Smooth muscle cell (in vitro differentiated cells): ENCODE data around the gene MED12L. TPM values are rescaled to one million over a fixed set of nuclear protein-coding genes. Genes with fewer than 3 reads are reported as not detected.

Experiments used
- DNase-seq: peaks from one replicate; lab custom pipeline; 2025; ENCODE audit not compliant: unreplicated experiment; lab: John Stamatoyannopoulos, UW
- H2AFZ ChIP-seq: fragments of 200-600 bp; sonication (generic); 2 replicates; pipeline ENCODE4 v1.6.0; 2016; ENCODE audit warnings: antibody characterized with exemption, low read depth, mild to moderate bottlenecking
- H3F3A ChIP-seq: fragments of 200-600 bp; sonication (generic); 2 replicates; pipeline ENCODE4 v1.6.0; 2017; ENCODE audit warnings: antibody characterized with exemption, low read depth
- H3K27ac ChIP-seq: fragments of 200-600 bp; sonication (generic); 2 replicates; pipeline ENCODE4 v1.5.1; 2016; ENCODE audit warnings: low read depth, mild to moderate bottlenecking
- H3K27me3 ChIP-seq: fragments of 200-600 bp; sonication (generic); 2 replicates; pipeline ENCODE4 v1.6.1; 2016; ENCODE audit warnings: low read depth, mild to moderate bottlenecking
- H3K36me3 ChIP-seq: fragments of 200-600 bp; sonication (generic); 2 replicates; pipeline ENCODE4 v1.5.1; 2016; ENCODE audit warnings: low read depth
- H3K4me1 ChIP-seq: fragments of 200-600 bp; sonication (generic); 2 replicates; pipeline ENCODE4 v1.5.1; 2016; ENCODE audit warnings: low read depth
- H3K4me2 ChIP-seq: fragments of 200-600 bp; sonication (generic); 2 replicates; pipeline ENCODE4 v1.6.0; 2016; ENCODE audit warnings: mild to moderate bottlenecking
- H3K4me3 ChIP-seq: fragments of 200-600 bp; sonication (generic); 2 replicates; pipeline ENCODE4 v1.5.1; 2016; ENCODE audit warnings: mild to moderate bottlenecking
- H3K79me2 ChIP-seq: fragments of 200-600 bp; sonication (generic); 2 replicates; pipeline ENCODE4 v1.6.0; 2016; ENCODE audit warnings: low read depth, mild to moderate bottlenecking
- H3K9ac ChIP-seq: fragments of 200-600 bp; sonication (generic); 2 replicates; pipeline ENCODE4 v1.6.0; 2016; ENCODE audit warnings: low read depth
- H3K9me3 ChIP-seq: fragments of 200-600 bp; sonication (generic); replicated peaks from 2 replicates; pipeline ENCODE4 v1.5.1; 2016; ENCODE audit warnings: low read depth
- H4K20me1 ChIP-seq: fragments of 200-600 bp; sonication (generic); 2 replicates; pipeline ENCODE4 v1.6.0; 2016; ENCODE audit warnings: low read depth
- WGBS: methylation state at CpG from one replicate; pipeline ENCODE4 v1.1.7; 2016; ENCODE audit warnings: low lambda C conversion rate; 5-methylcytosine and 5-hydroxymethylcytosine counted together
- polyA plus RNA-seq: library from polyadenylated mRNA; unstranded; fragments of >200 nt; fragmentation: Nextera tagmentation; extraction: Ambion mirVana; gene quantifications from 2 replicates; pipeline ENCODE4 v1.2.1, GENCODE V29; 2016
- total RNA-seq: library from RNA; depleted of rRNA; stranded (reverse); fragments of >200 nt; gene quantifications from 2 replicates; pipeline ENCODE4 v1.2.3, GENCODE V29; 2014
- TF ChIP-seq, protein P1 (sequence below): fragments of 200-600 bp; sonication (generic); IDR thresholded peaks from 2 replicates; pipeline ENCODE4 v1.5.1; 2017; ENCODE audit warnings: borderline replicate concordance, mild to moderate bottlenecking, antibody characterized with exemption; ENCODE audit not compliant: insufficient read depth, poor library complexity, severe bottlenecking

The MED12L gene
- total and polyA plus RNA-seq, 2 experiments from 2014 or later = 0.26 to 1.5 TPM

DNA sequence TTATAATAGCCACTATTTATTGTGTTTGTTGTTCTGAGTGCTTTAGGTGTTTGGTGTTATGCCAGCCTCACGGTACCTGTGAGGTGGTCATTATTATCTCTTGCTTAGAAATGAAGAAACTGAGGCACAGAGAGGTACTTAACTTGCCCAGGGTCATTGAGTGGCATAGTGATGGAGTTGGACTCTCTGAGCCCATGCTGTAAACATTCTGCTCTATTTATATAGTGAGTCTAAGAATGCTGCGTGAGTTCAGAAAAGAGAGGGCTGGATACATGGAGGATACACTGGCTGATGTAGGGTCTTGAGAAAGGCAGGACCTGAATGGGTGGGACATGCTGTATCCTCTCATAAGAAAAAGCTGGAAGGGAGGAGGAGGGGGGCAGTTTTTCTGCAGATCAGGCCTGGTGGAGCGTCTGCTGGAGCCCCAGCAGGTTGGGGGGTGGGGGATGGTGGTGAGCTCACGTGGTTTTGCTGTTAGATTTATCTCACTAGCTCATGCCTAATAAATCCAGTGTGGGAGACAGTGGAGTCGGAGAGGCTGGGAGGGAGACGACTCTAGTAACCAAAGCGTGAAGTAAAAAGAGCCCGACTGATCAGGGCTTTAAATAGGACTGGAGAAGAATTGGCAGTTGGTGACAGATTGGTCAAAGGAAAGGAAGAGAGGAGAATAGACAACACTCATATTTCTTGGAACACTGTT lies 16.0 kb downstream of the MED12L start:
- H3F3A ChIP-seq = no peaks in the 10 kb centered on the region
- no peaks in the 10 kb centered on the region for H3K9me3 ChIP-seq
- no peak overlapping the region for H3K4me3 ChIP-seq
- no peak for DNase-seq
- H4K20me1 ChIP-seq = no peaks in the 10 kb centered on the region
- no peaks in the 10 kb centered on the region for H3K79me2 ChIP-seq
- no peaks in the 10 kb centered on the region for H3K36me3 ChIP-seq
- no peak overlapping the region for H2AFZ ChIP-seq
- 27% methylated on average over 8 of the region's 8 CpGs for WGBS
- no peaks in the 10 kb centered on the region for H3K27me3 ChIP-seq
- H3K27ac ChIP-seq = no peak overlapping the region
- H3K4me2 ChIP-seq = no peak overlapping the region
- peaks cover 12% of the 10 kb centered on the region for H3K4me1 ChIP-seq
- H3K9ac ChIP-seq = no peak overlapping the region
- TF ChIP-seq, protein P1, sequence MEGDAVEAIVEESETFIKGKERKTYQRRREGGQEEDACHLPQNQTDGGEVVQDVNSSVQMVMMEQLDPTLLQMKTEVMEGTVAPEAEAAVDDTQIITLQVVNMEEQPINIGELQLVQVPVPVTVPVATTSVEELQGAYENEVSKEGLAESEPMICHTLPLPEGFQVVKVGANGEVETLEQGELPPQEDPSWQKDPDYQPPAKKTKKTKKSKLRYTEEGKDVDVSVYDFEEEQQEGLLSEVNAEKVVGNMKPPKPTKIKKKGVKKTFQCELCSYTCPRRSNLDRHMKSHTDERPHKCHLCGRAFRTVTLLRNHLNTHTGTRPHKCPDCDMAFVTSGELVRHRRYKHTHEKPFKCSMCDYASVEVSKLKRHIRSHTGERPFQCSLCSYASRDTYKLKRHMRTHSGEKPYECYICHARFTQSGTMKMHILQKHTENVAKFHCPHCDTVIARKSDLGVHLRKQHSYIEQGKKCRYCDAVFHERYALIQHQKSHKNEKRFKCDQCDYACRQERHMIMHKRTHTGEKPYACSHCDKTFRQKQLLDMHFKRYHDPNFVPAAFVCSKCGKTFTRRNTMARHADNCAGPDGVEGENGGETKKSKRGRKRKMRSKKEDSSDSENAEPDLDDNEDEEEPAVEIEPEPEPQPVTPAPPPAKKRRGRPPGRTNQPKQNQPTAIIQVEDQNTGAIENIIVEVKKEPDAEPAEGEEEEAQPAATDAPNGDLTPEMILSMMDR = no peak

DNA sequence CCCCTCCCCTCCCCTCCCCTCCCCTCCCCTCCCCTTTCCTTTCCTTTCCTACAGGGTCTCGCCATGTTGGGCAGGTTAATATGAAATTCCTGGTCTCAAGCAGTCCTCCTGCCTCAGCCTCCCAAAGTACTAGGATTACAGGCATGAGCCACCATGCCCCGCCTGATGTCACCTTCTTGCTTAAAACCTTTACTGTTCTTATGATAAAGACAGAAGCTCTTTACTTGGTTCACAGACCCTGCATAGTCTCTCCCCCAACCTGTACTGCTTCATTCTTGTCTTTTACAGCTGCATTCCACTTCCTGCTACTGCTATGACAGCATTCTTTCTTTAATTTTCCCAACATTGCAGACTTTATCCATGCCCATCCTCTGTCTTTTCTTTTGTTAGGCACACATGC lies 20.8 kb downstream of the MED12L start:
- Histone ChIP-seq H3K4me1 (peaks cover 28% of the 10 kb centered on the region), H3K36me3 (no peaks in the 10 kb centered on the region), H3K9ac (no peak overlapping the region), H3K9me3 (no peaks in the 10 kb centered on the region), H2AFZ (no peak overlapping the region), H3K4me2 (no peak overlapping the region), H3K4me3 (no peak overlapping the region), H3K79me2 (no peaks in the 10 kb centered on the region), H3K27ac (no peak overlapping the region), H3K27me3 (no peaks in the 10 kb centered on the region), H4K20me1 (no peaks in the 10 kb centered on the region), H3F3A (no peaks in the 10 kb centered on the region)
- TF ChIP-seq, protein P1 = no peak
- DNase-seq = no peak
- 74% methylated on average over 1 of the region's 2 CpGs for WGBS

DNA sequence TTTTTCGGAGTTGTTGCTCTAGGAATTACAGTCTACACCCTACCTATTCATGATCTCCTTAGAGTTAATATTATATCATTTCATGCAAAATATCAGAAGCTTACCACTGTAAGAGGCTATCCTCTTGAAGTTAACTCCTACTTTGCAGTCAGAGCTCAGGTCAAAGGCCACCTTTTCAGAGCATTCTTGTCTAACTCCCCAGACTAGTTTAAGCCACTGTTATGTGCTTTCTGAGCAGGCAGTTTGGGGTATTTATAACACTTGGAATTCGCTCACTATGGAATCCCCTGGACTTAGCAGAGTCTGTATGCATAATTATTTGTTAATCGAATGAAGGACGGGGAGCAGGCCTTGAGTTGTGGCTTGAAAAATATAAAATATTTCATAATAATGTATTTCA lies 21.7 kb downstream of the MED12L start:
- no peaks in the 10 kb centered on the region for H3F3A ChIP-seq
- no peak overlapping the region for H3K4me2 ChIP-seq
- H4K20me1 ChIP-seq = no peaks in the 10 kb centered on the region
- no peak overlapping the region for H2AFZ ChIP-seq
- no peaks in the 10 kb centered on the region for H3K79me2 ChIP-seq
- H3K27me3 ChIP-seq = no peaks in the 10 kb centered on the region
- DNase-seq = no peak
- H3K4me1 ChIP-seq = peaks cover 19% of the 10 kb centered on the region
- no peak overlapping the region for H3K9ac ChIP-seq
- 75% methylated on average over 4 of the region's 4 CpGs for WGBS
- no peaks in the 10 kb centered on the region for H3K9me3 ChIP-seq
- no peak overlapping the region for H3K4me3 ChIP-seq
- TF ChIP-seq, protein P1 = no peak
- H3K27ac ChIP-seq = no peak overlapping the region
- H3K36me3 ChIP-seq = no peaks in the 10 kb centered on the region

DNA sequence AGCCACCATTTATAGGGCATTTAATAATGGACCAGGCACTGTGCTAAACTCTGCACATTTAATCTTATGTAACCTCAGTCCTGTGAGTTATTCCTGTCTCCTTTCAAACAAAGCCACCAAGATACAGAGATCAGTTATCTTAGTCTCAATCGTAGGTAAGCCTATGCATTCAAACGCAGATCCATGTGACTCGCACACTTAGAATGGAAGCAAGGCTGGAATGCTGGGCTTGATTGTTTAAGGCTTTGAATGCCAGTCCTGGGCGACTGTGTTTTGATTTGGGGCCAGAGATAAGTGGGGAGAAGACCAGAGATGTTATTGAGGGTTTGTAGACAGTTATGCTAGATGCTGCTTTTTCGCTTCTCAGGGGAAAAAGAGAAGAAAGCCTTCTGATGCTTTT lies 22.2 kb downstream of the MED12L start:
- DNase-seq = no peak
- no peaks in the 10 kb centered on the region for H3K79me2 ChIP-seq
- TF ChIP-seq, protein P1 = no peak
- no peaks in the 10 kb centered on the region for H3K36me3 ChIP-seq
- no peaks in the 10 kb centered on the region for H4K20me1 ChIP-seq
- H3K9me3 ChIP-seq = no peaks in the 10 kb centered on the region
- no peaks in the 10 kb centered on the region for H3K27me3 ChIP-seq
- H3K4me3 ChIP-seq = no peak overlapping the region
- H3K4me1 ChIP-seq = peaks cover 17% of the 10 kb centered on the region
- no peak overlapping the region for H3K4me2 ChIP-seq
- no peaks in the 10 kb centered on the region for H3F3A ChIP-seq
- no peak overlapping the region for H2AFZ ChIP-seq
- WGBS = 29% methylated on average over 5 of the region's 5 CpGs
- H3K27ac ChIP-seq = no peak overlapping the region
- H3K9ac ChIP-seq = no peak overlapping the region
